D721Med (cell line): ENCODE measurements around the gene CORO6.

ENCODE experiments used
- DNase-seq: peaks from one replicate; pipeline ENCODE4 v3.0.0; 2011; ENCODE audit warnings: low spot score; ENCODE audit not compliant: insufficient read length
- FAIRE-seq: peaks from 2 replicates; lab custom pipeline; 2011; peaks lifted over from hg19 to GRCh38; lab: Jason Lieb, UNC
- CTCF ChIP-seq: IDR thresholded peaks from 2 replicates; pipeline ENCODE4 v1.5.1; 2012; ENCODE audit warnings: mild to moderate bottlenecking, control low read depth; ENCODE audit not compliant: insufficient read depth; ENCODE audit errors: missing control alignments

CORO6 gene

GRCh38 chr17:29640413-29640812, 17.7 kb upstream of the CORO6 start:
- no peak for TF ChIP-seq CTCF
- FAIRE-seq = no peak
- DNase-seq = no peak

- FAIRE-seq (no peak), DNase-seq (no peak)
- TF ChIP-seq CTCF = no peak
Observed at GRCh38 chr17:29633886-29634285, 11.2 kb upstream of the CORO6 start.

GRCh38 chr17:29630630-29631193, 8.0 kb upstream of the CORO6 start:
- DNase-seq (no peak), FAIRE-seq (no peak)
- TF ChIP-seq CTCF = no peak

- no peak for FAIRE-seq
- DNase-seq = no peak
- no peak for TF ChIP-seq CTCF
Observed at GRCh38 chr17:29629839-29630238, 7.1 kb upstream of the CORO6 start.

- DNase-seq (no peak), FAIRE-seq (no peak)
- no peak for TF ChIP-seq CTCF
Observed at GRCh38 chr17:29628644-29629043, 5.9 kb upstream of the CORO6 start.

GRCh38 chr17:29627951-29628350, 5.2 kb upstream of the CORO6 start:
- DNase-seq (no peak), FAIRE-seq (no peak)
- TF ChIP-seq CTCF = no peak

GRCh38 chr17:29625037-29625750, 2.5 kb upstream of the CORO6 start:
- TF ChIP-seq CTCF = peak; percentile 9
- no peak for FAIRE-seq
- no peak for DNase-seq
